Suppressor macrophage treated with lipopolysaccharide for 4 hours (primary cell): Measurements from ENCODE around the gene RTN4RL1.
A peak's percentile ranks its signal among the peaks of the same experiment; 100 is the strongest.

Experiments
- DNase-seq: peaks from one replicate; pipeline ENCODE4 v3.0.0-alpha.2; 2020

The RTN4RL1 gene

DNA sequence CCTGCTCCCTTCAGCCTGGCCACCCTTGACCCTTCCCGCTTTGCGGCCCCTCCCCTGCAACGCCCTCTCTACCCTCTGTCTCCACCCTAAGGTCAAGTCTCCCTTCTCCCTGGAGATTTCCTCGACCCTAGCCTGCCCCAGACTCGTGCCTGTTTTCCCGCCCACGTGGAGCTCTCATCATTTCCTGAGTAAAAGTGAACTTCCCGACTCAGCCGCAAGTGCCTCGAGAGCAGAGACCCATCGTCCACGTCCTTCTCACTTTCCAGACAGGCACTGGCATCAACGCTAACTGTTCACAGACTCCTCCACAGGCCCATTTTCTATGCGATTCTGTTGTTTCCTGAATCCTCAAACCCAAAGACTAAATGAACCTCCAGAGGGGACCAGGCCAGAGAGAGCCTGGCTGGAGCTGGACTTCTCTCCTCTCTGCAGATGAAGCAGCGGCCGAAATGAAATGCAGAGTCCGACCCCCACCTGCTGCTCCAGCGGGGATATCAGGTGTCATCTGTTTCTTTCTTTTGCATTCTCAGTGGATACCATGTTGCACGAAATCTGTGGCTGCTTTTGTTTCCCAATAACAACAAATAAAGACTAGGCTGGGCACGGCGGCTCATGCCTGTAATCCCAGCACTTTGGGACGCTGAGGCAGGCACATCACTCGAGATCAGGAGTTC, 52.5 kb downstream of the RTN4RL1 start:
- DNase-seq, result peak; percentile 75

DNA sequence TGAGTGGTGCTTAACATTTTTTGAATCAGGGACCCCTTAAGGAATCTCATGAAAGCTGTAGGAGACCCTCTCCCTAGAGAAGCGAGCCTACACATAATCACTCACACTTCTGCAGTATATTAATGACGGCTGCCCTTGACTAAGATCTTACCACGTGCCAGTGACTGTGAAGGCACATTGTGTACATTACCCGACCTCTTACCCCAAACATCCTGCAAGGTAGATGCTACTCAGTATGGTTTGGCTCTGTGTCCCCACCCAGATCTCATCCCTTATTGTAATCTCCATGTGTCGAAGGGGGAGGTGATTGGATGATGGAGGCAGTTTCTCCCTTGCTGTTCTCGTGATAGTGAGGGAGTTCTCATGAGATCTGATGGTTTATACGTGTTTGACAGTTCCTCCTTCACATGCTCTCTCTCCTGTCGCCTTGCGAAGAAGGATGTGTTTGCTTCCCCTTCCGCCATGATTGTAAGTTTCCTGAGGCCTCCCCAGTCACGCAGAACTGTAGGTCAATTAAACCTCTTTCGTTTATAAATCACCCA, 54.2 kb downstream of the RTN4RL1 start:
- DNase-seq, result no peak

DNA sequence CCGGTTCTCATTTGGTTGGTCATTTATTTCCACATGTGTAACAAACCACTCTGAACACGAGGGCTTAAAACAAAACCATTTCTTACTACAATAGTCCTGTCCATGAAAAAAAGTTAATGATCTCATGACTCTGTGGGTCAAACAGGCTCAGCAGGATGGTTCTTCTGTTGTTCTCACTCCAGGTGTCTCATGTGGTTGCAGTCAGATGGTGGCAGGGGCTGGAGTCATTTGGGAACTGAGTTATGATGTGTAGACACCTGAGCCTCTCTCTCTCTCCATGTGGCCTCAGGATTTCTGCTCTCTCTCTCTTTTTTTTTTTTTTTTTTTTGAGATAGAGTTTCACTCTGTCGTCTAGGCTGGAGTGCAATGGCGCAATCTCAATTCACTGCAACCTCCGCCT, 55.4 kb downstream of the RTN4RL1 start:
- no peak for DNase-seq

DNA sequence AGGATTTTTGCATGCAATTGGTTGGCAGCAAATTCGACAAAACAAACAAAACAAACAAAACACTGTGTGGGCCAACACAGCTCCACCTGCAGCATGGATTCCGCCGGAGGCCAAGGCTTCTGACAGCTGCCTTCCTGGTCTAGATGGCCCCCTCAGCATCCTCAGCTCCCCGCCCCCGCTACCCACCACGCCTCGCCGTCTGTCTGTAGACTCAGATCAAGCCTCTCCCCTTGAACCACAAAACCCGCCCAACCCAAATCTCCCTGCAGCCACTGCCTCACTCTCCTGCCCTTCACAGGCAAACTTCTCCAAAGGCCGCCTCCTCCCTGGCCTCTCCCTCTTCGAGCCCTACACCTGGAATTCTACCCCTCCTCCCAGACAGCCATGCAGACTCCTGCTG, 57.9 kb downstream of the RTN4RL1 start:
- DNase-seq, result no peak

- DNase-seq, result no peak
These were observed 58.7 kb downstream of the RTN4RL1 start for GRCh38 chr17:1966274-1967086.

- DNase-seq, result no peak
These were observed 59.4 kb downstream of the RTN4RL1 start for GRCh38 chr17:1965556-1966273.

DNA sequence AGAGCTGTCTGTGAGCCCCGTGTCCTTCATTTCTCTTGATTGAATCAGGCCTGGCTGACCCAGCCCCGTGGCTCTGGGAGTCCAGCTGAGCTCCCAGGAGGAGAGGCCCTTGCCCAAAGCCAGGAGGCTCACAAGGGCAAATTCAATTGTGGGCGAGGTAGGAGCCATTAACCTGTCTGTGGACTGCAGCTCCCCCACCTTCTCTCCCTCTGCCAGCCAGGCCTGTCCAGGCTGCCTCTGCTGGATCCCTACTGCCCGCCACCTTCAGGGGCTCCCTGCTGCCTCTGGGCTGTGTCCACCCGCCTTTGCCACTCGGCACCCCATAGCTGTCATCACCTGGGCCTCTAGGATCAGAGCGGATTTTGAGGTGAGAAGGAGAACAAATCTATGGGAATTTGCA, 61.9 kb downstream of the RTN4RL1 start:
- no peak for DNase-seq

- no peak for DNase-seq
These were observed 63.9 kb downstream of the RTN4RL1 start for GRCh38 chr17:1961189-1961588.

DNA sequence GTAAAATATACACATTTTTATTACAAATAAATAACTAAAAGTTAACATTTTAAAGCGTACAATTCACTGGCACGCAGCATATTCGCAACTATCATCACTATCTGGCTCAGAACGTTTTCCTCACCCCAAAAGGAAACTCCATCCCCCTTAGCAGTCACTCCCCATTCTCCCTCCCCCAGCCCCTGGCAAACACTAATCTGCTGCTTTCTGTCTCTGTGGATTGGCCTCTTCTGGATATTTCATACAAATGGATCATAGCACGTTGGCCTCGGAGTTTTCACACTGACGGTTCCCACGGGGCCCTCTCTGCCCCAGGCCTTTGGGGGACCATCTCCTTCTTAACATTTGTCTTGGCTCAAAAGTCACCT, 64.6 kb downstream of the RTN4RL1 start:
- no peak for DNase-seq

GRCh38 chr17:1959871-1960544, 65.1 kb downstream of the RTN4RL1 start:
- DNase-seq, result no peak

GRCh38 chr17:1958134-1958881, 66.8 kb downstream of the RTN4RL1 start:
- no peak for DNase-seq

DNA sequence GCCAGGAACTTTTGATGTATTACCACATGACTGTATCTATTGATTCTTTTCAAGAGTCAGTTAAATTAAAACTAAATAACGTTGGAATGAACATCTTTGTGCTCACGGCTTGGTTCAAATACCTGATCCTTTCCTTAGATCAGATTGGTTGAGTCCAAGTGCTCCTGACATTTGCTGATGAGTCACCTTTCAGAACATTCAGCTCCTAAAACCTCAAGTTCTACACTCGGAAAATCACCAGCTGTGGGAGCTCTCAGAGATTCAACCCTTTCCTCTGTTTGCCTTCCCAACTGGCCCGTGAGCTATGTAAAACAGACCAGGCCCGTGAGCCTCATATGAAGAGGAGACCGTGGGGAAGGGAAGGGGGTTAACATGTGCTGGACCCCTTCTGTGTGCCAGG, 68.1 kb downstream of the RTN4RL1 start:
- DNase-seq, result no peak

GRCh38 chr17:1956134-1956533, 69.0 kb downstream of the RTN4RL1 start:
- no peak for DNase-seq

GRCh38 chr17:1953831-1954230, 71.3 kb downstream of the RTN4RL1 start:
- DNase-seq, result peak; percentile 34

GRCh38 chr17:1951920-1952319, 73.2 kb downstream of the RTN4RL1 start:
- DNase-seq, result no peak

- DNase-seq, result no peak
These were observed 75.4 kb downstream of the RTN4RL1 start for GRCh38 chr17:1949754-1950153.

DNA sequence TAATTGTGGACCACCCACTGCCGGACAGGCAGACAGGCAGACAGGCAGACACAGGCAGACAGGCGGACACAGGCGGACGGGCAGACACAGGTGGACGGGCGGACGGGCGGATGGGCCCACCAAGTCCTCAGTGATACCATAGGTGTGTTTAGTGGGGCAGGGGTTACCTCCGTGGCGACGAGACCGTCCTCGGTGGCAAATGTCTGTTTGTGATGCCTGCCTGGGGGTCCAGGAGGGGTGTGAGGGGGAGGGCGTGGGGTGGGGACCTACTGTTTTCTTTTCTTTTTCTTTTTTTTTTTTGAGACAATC, 76.7 kb downstream of the RTN4RL1 start:
- no peak for DNase-seq

DNA sequence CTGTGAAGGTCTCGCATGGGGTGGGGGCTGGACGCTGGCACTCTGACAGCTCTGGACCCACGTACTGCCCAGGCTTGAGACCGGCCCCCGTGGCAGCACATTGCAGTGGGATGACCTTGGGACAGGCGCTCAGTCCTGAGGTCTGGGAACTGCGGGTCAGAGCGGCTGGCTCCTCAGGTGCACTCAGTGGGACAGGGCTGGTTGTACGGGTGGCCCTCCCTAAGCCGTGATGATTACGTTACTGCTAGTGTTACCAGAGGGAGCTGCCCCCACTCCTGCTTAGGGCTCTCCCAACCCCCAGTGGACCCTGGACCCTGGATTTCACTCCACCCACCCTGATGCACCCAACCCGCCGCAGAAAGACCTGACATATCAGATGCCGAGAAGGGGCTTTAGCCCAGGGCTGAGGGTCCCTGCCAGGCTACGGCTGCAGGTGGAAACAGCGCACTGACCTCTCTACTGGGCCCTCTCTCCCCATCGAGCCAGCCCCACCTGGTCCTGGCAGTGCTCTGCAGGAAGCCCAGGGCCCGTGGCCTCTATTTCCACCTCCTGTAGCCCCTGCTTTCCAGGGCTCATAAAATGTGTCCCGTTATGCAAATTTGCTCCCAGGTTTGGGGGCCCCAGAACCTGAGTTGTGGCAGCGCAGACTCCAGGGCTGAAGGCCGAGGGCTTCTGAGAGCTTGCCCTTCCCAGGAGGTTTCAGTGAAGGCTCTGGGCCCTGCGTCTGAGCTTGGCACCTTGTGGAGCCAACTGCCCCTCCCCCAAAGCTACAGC, 77.2 kb downstream of the RTN4RL1 start:
- DNase-seq, result no peak

DNA sequence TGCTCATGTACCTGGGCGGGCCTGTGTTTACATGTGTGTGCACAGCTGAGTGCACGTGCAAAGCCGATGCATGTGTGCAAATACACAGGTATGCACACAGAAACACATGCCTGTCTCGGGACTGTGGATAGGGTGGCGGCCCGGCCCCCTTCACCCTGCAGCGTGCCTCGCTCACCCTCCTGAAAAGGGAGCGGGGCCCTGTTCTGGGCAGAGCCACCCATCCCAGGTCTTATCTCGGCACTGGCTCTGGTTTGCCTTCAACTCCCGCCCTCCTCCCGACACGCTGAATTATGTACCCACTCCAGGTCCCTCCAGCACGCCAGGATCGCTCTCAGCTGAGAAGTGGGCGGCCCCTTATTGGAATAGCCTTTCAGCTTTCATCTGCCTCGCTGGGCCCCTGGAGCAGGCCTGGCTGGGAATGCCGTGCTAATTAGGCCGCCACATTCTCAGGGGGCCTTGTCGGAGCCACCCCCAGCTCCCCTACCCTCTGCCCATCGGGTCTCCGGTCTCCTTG, 77.8 kb downstream of the RTN4RL1 start:
- DNase-seq, result no peak

DNA sequence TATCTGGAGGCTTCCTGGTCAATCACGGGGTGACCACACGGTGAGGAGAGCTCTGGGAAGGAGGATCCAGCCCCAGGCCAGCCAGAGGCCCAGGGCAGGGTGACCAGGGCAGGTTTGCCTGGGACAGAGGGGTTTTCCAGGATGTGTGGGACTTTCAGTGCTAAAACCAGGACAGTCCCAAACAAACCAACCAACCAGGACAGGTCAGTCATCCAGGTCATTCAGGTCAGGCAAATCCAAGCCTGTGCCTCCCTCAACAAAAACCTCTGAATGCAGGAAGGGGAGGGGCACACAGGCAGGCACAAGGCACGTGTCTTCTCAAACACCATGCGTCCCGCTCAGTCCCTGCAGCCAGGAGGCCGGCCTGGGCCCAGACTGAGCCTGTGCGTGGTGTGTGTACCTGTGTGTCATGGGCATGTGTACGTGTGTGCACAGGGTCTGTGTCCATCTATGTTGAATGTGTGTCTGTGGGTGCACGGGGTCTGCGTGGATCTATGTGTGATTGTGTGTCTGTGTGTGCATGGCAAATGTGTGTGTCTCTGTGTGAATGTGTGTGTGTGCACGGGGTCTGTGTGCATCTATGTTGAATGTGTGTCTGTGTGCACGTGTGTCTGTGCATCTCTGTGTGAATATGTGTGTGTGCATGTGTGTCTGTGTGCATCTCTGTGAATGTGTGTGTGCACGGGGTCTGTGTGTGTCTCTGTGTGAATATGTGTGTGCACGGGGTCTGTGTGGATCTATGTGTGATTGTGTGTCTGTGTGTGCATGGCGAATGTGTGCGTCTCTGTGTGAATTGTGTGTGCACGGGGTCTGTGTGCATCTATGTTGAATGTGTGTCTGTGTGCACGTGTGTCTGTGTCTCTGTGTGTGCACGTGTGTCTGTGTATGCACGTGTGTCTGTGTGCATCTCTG, 78.9 kb downstream of the RTN4RL1 start:
- DNase-seq, result no peak
